ENCODE data around the gene CYCS.
"Not testable (repeated sequence)": the region's sequence is repeated elsewhere in the genome, so short reads cannot be mapped to it uniquely, and the experiment has no call there.

GRCh38 chr7:25082041-25082440 lies 43.0 kb downstream of the CYCS start:
- TF ChIP-seq POLR2A, CTCF (IDR thresholded peaks at IDR 0.05): not testable (repeated sequence)

Measured in thyroid gland (tissue), 4 donors.